Measurements from ENCODE around the gene SH3PXD2A. TPM values are rescaled to one million over a fixed set of nuclear protein-coding genes. Genes with fewer than 3 reads are reported as not detected.

Gene SH3PXD2A
- total and polyA plus RNA-seq, 2 of the 4 experiments (the other 2 are of a cell fraction), result 6.3 to 23.0 TPM

- H3K9me1 ChIP-seq (ENCODE audit: insufficient read depth, low read length), result no peaks in the 10 kb centered on the region
- H3K14ac ChIP-seq (replicated peaks; ENCODE audit: low read depth, low read length), result no peak overlapping the region
- no peak overlapping the region for H3K9ac ChIP-seq (ENCODE audit: low read depth, low read length)
- BruUV-seq (replicated peaks), result no TSS peak
- TF ChIP-seq, protein P1, sequence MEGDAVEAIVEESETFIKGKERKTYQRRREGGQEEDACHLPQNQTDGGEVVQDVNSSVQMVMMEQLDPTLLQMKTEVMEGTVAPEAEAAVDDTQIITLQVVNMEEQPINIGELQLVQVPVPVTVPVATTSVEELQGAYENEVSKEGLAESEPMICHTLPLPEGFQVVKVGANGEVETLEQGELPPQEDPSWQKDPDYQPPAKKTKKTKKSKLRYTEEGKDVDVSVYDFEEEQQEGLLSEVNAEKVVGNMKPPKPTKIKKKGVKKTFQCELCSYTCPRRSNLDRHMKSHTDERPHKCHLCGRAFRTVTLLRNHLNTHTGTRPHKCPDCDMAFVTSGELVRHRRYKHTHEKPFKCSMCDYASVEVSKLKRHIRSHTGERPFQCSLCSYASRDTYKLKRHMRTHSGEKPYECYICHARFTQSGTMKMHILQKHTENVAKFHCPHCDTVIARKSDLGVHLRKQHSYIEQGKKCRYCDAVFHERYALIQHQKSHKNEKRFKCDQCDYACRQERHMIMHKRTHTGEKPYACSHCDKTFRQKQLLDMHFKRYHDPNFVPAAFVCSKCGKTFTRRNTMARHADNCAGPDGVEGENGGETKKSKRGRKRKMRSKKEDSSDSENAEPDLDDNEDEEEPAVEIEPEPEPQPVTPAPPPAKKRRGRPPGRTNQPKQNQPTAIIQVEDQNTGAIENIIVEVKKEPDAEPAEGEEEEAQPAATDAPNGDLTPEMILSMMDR (conservative IDR thresholded peaks at IDR 0.05; ENCODE audit: low read depth, low read length), result no peak
- H4K5ac ChIP-seq (ENCODE audit: low read depth, low read length), result no peak overlapping the region
- H2BK20ac ChIP-seq (ENCODE audit: low read depth, low read length), result no peak overlapping the region
- H3K4me2 ChIP-seq (ENCODE audit: low read depth, low read length), result no peak overlapping the region
- H2AK5ac ChIP-seq (ENCODE audit: low read depth, low read length), result peak overlapping the region; percentile 56; the same call in 1 of the 2 replicates
- ATAC-seq (ENCODE audit: low read depth) (no peak), DNase-seq (no peak)
- H3K4me3 ChIP-seq (ENCODE audit: insufficient read depth, low read depth, low read length), result no peak overlapping the region
- H4K91ac ChIP-seq (ENCODE audit: insufficient read depth, low read depth, low read length), result no peak overlapping the region
- H4K20me1 ChIP-seq (ENCODE audit: insufficient read depth, low read length), result peaks cover 18% of the 10 kb centered on the region
- no peak overlapping the region for H2BK120ac ChIP-seq (ENCODE audit: low read depth, low read length)
- no peak overlapping the region for H4K8ac ChIP-seq (ENCODE audit: low read depth in 2 of 2, low read length in 2 of 2)
- H2AFZ ChIP-seq (replicated peaks; ENCODE audit: low read length, poor library complexity), result no peak overlapping the region
- WGBS, 2 experiments (ENCODE audit: extremely low coverage in 2 of 2, insufficient read length in 1 of 2), result 89% methylated on average over 4 of the region's 7 CpGs; no CpG with 5 or more reads in 1 of the 2 experiments
- in situ Hi-C loops (cut with MboI; ENCODE audit: low sequenced_read_pairs), result no loop called here
- no peak overlapping the region for H2AK9ac ChIP-seq (replicated peaks; ENCODE audit: low read depth, low read length, poor library complexity)
- ChIA-PET CTCF (interaction anchor here (1.0 kb wide), 1 partner anchor 9 kb away, joined by 3 read pairs; no protein-coding TSS in a partner anchor), POLR2A (ENCODE audit: unreplicated experiment) (no interaction called here)
- no peak overlapping the region for H3K23ac ChIP-seq (ENCODE audit: low read depth, low read length)
- no peak overlapping the region for H2BK15ac ChIP-seq (ENCODE audit: low read depth, low read length)
- no peak overlapping the region for H3K18ac ChIP-seq (ENCODE audit: low read depth, low read length)
- H3K4me1 ChIP-seq (ENCODE audit: control insufficient read depth, insufficient read depth, low read length), result peaks cover 22% of the 10 kb centered on the region
- no peak overlapping the region for H2BK5ac ChIP-seq (ENCODE audit: low read depth, low read length, poor library complexity, severe bottlenecking)
- H3K9me3 ChIP-seq (ENCODE audit: control insufficient read depth, insufficient read depth, low read length), result no peaks in the 10 kb centered on the region
- H3K27ac ChIP-seq (ENCODE audit: insufficient read depth, low read length), result no peak overlapping the region
- no peak overlapping the region for H3K56ac ChIP-seq (ENCODE audit: extremely low read depth, insufficient read depth, low read length)
- no peaks in the 10 kb centered on the region for H3K36me3 ChIP-seq (ENCODE audit: control insufficient read depth, insufficient read depth, low read length)
- dilution Hi-C loops (cut with HindIII; ENCODE audit: low sequenced_read_pairs, unreplicated experiment), result no loop called here
- intact Hi-C loops (cut with micrococcal nuclease), result no loop called here
- peaks cover 1% of the 10 kb centered on the region; the same call in 1 of the 2 replicates for H3K27me3 ChIP-seq (ENCODE audit: control insufficient read depth, insufficient read depth, low read length)
- peaks cover 10 to 21% of the 10 kb centered on the region in 2 experiments; a peak in 3 of 4 replicates for H3K79me1 ChIP-seq (ENCODE audit: low read depth in 1 of 2, low read length in 2 of 2)
- H3K4ac ChIP-seq (ENCODE audit: low read depth, low read length), result no peak overlapping the region
Measured at GRCh38 chr10:103819493-103819892, 35.9 kb downstream of the SH3PXD2A start.
